NK-92 treated with Interleukin-12 subunit alpha and Interleukin-12 subunit beta, amount 100 ng/mL, for 24 hours (cell line): Measurements from ENCODE around the gene KRTAP12-1.

ENCODE experiments used
- DNase-seq: peaks from one replicate; lab custom pipeline; 2025; lab: John Stamatoyannopoulos, UW

The KRTAP12-1 gene

DNA sequence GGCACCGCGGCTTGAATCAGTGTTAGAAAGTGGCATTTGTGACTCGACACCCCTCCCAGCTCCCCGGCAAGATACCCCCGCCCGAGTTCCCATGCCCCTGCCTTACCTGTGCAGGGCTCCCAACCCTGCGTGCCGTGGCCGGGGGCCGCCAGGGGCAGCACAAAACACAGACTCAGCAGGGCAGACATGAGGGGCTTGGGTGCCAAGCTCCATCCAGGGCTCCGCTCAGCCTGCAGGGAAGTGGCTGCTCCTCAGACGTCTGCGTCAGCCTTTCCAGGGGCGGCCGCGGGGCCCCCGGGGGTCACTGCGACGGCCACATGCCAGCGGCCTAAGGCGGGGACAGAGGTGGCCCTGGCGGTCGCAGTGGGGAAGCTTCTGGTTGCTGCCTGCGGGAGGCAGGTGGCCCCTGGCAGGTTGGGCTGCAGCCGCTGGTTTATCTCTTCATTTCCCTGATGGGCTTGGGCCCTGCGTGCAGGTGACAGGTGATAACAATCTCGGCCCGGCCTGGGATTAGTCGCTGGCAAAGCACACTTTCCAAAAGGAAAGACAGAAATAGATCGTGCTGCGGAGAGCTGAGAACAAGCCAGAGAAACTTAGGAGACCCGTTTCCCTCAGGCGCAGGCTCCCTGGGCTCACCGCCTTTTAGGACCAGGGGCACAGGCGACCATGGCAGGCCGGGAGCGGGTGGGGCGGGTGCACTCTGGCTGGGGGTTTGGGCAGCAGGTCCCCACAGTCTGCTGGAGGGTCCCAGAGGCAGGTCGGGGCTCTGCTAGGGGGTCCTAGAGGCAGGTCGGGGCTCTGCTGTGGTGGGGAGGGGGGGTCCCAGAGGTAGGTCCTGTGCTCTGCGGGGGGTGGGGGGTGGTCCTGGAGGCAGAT, 29.6 kb upstream of the KRTAP12-1 start, which contains the start of gene TSPEAR:
TSS of gene TSPEAR (minus strand) at position 246 of the 876 bp plus-strand sequence. CDS start at position 188, 58 bp downstream.
- no peak for DNase-seq

DNA sequence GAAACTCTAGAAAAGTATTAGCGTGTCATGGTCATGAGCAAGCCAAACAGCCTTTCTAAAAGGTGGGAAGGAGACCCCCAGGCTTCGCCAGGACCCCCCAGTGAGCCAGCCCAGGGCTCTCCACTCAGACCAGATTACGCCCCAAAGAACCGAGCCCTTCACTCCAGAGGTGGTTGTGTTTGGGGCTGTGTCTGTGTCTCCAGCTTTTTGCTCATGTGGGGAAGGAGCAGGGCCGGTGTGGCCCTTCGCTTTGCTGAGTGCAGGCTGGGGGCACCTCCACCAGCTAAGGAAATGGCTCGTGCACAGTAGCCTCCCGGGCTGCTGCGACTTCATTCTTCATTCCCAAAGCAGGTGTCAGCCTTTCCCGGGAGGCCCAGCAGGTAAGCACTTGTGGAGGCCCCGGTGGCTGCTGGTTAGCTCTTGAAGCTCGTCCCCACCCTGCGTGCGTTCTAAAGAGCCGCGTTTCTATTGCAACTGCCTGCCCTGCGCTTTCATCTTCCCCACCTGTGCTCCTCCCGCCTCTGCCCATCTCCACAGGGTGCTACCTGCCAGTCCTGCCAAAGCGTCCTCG, 28.9 kb upstream of the KRTAP12-1 start:
- DNase-seq, result no peak

GRCh38 chr21:44710294-44710665, 28.3 kb upstream of the KRTAP12-1 start:
- no peak for DNase-seq

DNA sequence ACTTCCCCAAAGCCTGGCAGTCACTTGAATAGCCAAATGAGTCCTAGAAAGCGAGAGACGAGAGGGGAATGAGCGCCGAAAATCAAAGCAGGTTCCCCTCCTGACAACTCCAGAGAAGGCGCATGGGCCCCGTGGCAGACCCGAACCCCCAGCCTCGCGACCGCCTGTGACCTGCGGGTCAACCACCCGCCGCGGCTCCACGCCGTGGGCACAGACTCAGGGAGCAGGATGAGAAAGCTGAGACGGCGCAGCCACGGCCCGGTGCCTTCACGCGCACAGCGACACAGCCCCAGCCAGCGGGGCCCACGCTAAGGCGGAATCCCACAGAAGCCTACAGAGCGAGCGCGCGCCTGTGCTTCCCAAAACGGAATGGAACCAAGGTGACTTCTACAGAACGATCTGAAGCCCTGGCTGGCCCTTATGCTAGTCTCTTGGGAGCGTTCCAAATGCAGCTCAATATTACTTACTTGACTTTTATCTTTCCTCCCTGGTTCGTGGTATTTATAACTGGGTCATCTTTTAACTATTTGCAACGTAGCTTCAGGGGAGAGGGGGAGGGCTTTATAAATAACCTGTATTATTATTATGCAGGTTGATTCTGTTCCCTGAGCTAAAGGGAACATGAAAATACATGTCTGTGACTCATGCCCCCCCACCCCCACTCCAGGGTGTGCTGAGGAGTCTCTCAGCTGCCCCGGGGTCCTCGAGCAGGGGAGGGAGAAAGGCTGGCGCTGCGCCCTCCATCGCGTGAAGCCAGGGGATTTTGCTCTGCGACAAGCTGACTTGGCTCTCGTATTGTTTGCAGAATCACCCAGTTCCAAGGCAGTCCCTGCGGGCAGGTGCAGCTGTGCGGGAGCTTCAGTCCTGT, 27.7 kb upstream of the KRTAP12-1 start:
- DNase-seq, result no peak

GRCh38 chr21:44708866-44709425, 27.0 kb upstream of the KRTAP12-1 start:
- no peak for DNase-seq

DNA sequence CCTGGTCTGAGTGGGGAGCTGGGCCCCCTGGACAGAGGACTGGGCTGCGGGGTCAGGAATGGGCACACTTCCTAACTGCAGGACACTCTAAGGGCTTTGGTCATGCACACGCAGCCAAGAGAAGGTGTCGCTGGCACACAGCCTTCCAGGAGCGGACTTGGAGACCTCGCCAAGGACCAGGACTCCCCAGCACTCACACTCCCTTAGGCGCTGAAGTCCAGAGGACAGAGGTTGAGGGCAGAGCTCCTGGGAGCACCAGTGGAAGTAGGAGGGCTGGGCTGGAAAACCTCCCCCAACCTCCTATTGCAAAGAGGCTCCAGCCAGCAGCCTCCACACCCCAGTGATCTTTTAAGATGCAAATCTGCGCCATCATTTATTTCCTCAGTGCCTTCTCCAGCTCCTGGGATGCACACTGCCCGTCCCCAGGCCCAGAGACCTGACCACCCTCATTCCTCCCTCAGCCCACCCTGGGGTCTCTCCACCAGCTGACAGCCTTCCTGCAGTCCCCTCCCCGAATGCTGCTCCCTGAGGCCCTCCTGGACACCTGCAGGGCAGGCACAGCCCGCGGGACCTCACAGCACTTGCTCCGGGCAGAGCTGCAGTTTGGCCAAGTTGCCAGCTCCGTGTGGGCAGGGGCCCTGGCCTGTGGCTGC, 26.4 kb upstream of the KRTAP12-1 start:
- DNase-seq, result no peak

DNA sequence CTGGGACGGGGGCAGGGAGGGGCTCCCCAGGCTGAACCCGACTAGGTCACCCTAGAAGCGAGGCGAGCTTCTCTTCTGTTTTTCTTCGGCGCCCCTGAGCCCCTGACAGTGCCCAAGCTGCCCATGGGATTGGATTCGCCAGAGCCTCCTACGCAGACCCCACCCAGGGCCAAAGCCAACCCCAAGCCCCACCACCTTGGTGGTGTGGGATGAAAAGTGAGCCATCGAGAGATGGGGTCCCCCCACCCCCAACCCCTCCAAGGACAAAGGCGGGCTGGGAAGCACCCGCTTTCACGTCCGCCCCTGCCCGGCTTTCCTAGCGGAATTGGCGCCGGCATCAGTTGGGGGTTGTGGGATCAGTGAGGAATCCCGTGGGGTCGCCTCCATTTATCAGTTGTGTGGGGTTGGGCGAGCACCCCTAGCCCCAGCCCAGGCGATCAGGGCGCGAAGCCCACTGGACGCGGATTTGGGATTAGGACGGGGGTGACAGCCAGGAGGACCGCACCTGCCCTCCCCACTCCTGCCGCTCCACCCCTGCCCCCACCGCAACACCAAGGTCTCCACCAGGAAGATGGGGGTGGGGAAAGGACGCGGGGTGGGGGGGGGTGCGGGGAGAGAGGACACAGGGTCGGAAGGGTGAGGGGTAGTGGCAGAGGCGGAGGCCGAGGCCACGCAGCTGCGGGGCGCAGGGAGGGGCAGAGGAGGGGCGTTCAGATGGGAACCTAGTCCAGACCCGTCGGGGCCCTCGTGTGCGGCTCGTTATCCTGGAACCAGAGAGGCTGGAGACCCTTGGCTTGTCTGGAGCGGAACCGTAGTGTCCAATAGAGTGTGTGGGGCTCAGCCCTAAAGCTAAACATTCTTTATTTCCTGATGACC, 25.0 kb upstream of the KRTAP12-1 start:
- DNase-seq, result no peak

GRCh38 chr21:44706026-44706705, 24.2 kb upstream of the KRTAP12-1 start:
- no peak for DNase-seq

GRCh38 chr21:44704636-44705001, 22.7 kb upstream of the KRTAP12-1 start:
- DNase-seq, result no peak

DNA sequence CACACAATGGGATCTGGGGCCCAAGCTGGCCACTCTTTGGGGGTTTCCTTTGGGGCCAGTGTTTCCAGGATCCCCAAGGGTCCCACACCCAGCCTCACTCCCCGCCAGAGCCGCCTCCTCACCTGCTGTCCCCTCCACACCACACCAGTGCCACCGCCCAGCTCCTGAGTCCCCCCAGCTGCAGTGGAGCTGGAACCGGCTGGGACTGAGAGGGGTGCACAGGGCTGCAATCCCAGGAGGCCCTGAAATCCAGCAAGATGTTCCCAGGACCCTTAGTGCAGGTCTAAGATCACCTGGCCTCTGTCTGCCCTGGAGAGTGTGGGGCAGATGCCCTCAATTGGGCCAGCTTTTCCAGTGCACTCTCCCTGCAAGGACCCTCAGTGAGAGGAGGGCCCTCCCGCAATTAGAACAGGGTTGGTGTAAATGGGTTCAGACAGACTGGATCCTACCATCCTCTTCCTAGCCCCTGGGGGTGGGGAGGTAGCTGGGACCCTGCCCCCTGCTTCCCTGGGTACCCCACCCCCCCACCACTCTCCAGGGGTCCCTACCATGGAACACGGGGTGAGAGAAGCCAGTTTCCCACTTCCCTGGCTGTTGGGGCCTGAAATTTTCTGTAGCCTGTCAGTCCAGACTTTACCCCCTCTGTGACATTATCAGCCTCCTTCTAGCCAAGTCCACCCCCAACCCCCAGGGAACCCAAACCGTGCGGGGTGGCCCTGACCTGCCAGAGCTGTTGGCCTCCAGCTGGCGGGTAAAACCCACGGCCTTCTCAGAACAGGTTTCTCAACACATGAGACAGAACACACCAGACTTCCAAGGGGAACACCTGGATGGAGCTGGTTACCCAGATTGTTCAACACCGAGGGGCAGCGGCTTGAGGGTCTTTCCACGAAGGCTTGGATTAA, 22.0 kb upstream of the KRTAP12-1 start:
- DNase-seq, result no peak

- DNase-seq, result no peak
These were observed 21.2 kb upstream of the KRTAP12-1 start for GRCh38 chr21:44702973-44703730.

GRCh38 chr21:44702111-44702972, 20.4 kb upstream of the KRTAP12-1 start:
- no peak for DNase-seq

DNA sequence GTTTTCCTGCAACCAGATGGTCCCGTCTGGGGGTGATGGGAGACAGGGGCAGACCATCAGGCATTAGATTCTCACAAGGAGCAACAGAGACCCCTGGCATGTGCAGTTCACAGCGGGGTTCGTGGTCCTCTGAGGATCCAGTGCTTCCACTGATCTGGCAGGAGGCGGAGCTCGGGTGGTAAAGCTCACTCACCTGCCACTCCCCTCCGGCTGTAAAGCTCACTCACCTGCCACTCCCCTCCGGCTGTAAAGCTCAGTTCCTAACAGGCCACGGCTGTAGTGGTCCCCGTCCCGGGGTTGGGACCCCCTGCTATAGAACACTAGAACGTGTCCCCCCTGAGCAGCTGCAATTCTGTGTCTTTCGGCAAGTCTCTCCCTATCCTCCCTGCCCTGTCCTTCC, 19.6 kb upstream of the KRTAP12-1 start:
- DNase-seq, result no peak

- DNase-seq, result no peak
These were observed 19.0 kb upstream of the KRTAP12-1 start for GRCh38 chr21:44701023-44701400.

GRCh38 chr21:44700101-44701022, 18.4 kb upstream of the KRTAP12-1 start:
- no peak for DNase-seq

DNA sequence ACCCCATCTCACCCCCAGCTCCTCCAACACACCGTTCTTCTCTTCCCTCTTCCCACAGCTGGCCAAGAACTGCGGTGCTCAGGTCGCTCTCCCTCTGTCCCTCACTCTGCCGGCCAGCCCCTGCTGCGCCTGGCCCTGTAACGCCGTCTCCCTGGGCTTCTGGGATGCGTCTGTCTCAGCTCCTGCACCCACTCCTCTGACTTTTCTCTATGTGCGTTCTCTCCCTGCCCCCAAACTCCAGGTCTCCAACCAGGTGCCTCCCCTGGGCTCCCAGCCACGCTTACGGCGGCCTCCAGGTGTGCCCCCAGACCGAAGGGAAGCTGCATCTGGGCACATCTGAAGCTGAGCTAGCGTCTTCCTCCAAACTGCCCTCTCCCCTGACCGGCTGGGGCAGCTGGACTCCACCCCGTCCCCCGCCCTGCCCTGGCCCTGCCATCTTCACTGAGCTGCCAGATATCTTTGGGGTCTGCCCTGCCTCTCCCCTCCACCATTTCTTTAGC, 17.6 kb upstream of the KRTAP12-1 start:
- DNase-seq, result no peak
